ENCODE data around the gene CDKN1C.

DNA sequence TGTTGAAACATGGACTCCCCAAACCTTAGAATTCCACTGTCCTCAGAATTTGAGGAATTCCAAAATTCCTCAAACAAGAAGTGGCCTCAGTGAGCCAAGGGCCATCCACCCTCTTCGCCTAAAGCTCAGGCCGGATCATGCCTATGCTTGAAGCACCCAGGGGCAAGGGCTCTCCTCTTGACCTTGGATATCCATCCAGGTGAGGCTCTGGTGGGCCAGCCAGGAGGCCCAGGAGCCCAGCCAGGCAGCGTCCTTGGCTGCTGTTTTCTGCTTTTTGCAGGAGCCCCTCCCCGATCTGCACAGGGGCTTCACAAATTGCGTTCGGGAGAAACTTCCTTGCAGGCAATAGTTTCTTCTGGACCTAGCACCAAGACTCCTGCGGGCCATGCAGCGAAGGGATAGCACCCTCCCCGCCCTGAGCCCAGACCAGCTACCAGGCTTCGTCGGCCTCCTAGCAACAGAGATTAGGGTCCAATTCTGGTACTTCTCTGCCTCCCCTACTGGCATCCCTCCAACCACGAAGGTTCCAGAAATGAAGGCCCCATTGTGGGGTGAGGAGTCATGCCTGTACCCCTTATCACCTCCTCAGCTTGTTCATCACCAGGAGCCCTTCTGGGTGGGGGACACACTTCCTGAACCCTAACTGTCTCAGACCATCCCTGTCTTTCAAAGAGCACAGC, 41.7 kb upstream of the CDKN1C start:
- TF ChIP-seq POLR2A (IDR thresholded peaks at IDR 0.05; ENCODE audit: low read length) (no peak), GATA1 (IDR thresholded peaks at IDR 0.05; ENCODE audit: low read depth, low read length) (no peak)
